Retina (tissue), 1 donor: ENCODE measurements around the gene SCLT1.
"Not testable (repeated sequence)": the region's sequence is repeated elsewhere in the genome, so short reads cannot be mapped to it uniquely, and the experiment has no call there.

Source experiments
- DNase-seq: peaks from one replicate; pipeline ENCODE4 v3.0.0-alpha.2; 2016

The SCLT1 gene

GRCh38 chr4:129069537-129069936 lies 23.8 kb downstream of the SCLT1 start:
- not testable (repeated sequence) for DNase-seq

GRCh38 chr4:129064717-129065116 lies 28.6 kb downstream of the SCLT1 start:
- no peak for DNase-seq

GRCh38 chr4:129063640-129064039 lies 29.7 kb downstream of the SCLT1 start:
- DNase-seq = no peak

GRCh38 chr4:129062580-129062979 lies 30.8 kb downstream of the SCLT1 start:
- DNase-seq = no peak

GRCh38 chr4:129059028-129059427 lies 34.3 kb downstream of the SCLT1 start:
- DNase-seq = no peak

GRCh38 chr4:129046055-129046959 lies 47.0 kb downstream of the SCLT1 start:
- DNase-seq = no peak

GRCh38 chr4:129043523-129043922 lies 49.8 kb downstream of the SCLT1 start:
- no peak for DNase-seq

GRCh38 chr4:129040471-129040870 lies 52.9 kb downstream of the SCLT1 start:
- DNase-seq = no peak

GRCh38 chr4:129037093-129037492 lies 56.2 kb downstream of the SCLT1 start:
- no peak for DNase-seq

GRCh38 chr4:129014566-129015509 lies 78.5 kb downstream of the SCLT1 start:
- no peak for DNase-seq

GRCh38 chr4:129008096-129008495 lies 85.2 kb downstream of the SCLT1 start:
- no peak for DNase-seq

GRCh38 chr4:128986908-128987307 lies 106.4 kb downstream of the SCLT1 start:
- DNase-seq = no peak

- no peak for DNase-seq
Measured at GRCh38 chr4:128986019-128986418, 107.3 kb downstream of the SCLT1 start.

GRCh38 chr4:128983771-128984485 lies 109.4 kb downstream of the SCLT1 start:
- DNase-seq = no peak

- no peak for DNase-seq
Measured at GRCh38 chr4:128981377-128981776, 112.0 kb downstream of the SCLT1 start.

GRCh38 chr4:128980816-128981326 lies 112.5 kb downstream of the SCLT1 start:
- DNase-seq = no peak

GRCh38 chr4:128979934-128980333 lies 113.4 kb downstream of the SCLT1 start:
- DNase-seq = no peak

GRCh38 chr4:128978985-128979384 lies 114.4 kb downstream of the SCLT1 start:
- DNase-seq = no peak

GRCh38 chr4:128974136-128974581 lies 119.2 kb downstream of the SCLT1 start:
- DNase-seq = no peak

GRCh38 chr4:128973384-128973783 lies 120.0 kb downstream of the SCLT1 start:
- no peak for DNase-seq

- DNase-seq = no peak
Measured at GRCh38 chr4:128961405-128961804, 131.9 kb downstream of the SCLT1 start.

GRCh38 chr4:128958194-128958593 lies 135.1 kb downstream of the SCLT1 start:
- no peak for DNase-seq

- no peak for DNase-seq
Measured at GRCh38 chr4:128957459-128957858, 135.9 kb downstream of the SCLT1 start.
